HepG2 (cell line): ENCODE measurements around the gene CAMK2D.

ENCODE experiments used
- ZKSCAN1 ChIP-seq: fragments of 150-350 bp; IDR thresholded peaks from 2 replicates; pipeline ENCODE4 v1.6.1; 2014; ENCODE audit warnings: low read length
- TF ChIP-seq, protein P1 (sequence below): sonication (generic); formaldehyde crosslinking; IDR thresholded peaks from 2 replicates; pipeline ENCODE4 v1.5.0; 2020; ENCODE audit warnings: mild to moderate bottlenecking, missing genetic modification reagents, borderline replicate concordance
- TF ChIP-seq, protein P2 (sequence below): sonication (generic); formaldehyde crosslinking; IDR thresholded peaks from 2 replicates; pipeline ENCODE4 v1.5.1; 2020; ENCODE audit warnings: mild to moderate bottlenecking, missing genetic modification reagents, borderline replicate concordance

DNA sequence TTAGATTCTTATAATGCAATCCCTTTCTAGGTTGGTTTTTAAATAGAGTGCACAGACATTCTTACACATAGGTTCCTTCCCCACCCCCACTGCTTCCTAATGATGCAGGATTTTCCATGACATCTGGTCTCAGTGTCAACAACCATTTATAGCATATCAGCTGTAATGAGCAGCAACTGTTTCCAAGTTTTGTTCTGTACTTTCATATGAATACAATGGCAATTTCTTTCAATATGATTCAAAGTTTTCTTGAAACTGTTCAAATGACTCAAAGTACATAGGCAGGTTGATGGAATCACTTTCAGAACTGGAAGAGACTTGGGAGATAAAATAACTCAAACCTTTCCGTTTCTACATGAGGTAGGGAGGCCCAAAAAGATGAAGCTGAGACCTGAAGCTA is 220.7 kb downstream of the CAMK2D start:
- TF ChIP-seq, protein P1, sequence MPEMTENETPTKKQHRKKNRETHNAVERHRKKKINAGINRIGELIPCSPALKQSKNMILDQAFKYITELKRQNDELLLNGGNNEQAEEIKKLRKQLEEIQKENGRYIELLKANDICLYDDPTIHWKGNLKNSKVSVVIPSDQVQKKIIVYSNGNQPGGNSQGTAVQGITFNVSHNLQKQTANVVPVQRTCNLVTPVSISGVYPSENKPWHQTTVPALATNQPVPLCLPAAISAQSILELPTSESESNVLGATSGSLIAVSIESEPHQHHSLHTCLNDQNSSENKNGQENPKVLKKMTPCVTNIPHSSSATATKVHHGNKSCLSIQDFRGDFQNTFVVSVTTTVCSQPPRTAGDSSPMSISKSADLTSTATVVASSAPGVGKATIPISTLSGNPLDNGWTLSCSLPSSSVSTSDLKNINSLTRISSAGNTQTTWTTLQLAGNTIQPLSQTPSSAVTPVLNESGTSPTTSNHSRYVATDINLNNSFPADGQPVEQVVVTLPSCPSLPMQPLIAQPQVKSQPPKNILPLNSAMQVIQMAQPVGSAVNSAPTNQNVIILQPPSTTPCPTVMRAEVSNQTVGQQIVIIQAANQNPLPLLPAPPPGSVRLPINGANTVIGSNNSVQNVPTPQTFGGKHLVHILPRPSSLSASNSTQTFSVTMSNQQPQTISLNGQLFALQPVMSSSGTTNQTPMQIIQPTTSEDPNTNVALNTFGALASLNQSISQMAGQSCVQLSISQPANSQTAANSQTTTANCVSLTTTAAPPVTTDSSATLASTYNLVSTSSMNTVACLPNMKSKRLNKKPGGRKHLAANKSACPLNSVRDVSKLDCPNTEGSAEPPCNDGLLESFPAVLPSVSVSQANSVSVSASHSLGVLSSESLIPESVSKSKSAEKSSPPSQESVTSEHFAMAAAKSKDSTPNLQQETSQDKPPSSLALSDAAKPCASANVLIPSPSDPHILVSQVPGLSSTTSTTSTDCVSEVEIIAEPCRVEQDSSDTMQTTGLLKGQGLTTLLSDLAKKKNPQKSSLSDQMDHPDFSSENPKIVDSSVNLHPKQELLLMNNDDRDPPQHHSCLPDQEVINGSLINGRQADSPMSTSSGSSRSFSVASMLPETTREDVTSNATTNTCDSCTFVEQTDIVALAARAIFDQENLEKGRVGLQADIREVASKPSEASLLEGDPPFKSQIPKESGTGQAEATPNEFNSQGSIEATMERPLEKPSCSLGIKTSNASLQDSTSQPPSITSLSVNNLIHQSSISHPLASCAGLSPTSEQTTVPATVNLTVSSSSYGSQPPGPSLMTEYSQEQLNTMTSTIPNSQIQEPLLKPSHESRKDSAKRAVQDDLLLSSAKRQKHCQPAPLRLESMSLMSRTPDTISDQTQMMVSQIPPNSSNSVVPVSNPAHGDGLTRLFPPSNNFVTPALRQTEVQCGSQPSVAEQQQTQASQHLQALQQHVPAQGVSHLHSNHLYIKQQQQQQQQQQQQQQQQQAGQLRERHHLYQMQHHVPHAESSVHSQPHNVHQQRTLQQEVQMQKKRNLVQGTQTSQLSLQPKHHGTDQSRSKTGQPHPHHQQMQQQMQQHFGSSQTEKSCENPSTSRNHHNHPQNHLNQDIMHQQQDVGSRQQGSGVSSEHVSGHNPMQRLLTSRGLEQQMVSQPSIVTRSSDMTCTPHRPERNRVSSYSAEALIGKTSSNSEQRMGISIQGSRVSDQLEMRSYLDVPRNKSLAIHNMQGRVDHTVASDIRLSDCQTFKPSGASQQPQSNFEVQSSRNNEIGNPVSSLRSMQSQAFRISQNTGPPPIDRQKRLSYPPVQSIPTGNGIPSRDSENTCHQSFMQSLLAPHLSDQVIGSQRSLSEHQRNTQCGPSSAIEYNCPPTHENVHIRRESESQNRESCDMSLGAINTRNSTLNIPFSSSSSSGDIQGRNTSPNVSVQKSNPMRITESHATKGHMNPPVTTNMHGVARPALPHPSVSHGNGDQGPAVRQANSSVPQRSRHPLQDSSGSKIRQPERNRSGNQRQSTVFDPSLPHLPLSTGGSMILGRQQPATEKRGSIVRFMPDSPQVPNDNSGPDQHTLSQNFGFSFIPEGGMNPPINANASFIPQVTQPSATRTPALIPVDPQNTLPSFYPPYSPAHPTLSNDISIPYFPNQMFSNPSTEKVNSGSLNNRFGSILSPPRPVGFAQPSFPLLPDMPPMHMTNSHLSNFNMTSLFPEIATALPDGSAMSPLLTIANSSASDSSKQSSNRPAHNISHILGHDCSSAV (CRISPR knock-in tag), result no peak
- TF ChIP-seq ZKSCAN1, result no peak
- TF ChIP-seq, protein P2, sequence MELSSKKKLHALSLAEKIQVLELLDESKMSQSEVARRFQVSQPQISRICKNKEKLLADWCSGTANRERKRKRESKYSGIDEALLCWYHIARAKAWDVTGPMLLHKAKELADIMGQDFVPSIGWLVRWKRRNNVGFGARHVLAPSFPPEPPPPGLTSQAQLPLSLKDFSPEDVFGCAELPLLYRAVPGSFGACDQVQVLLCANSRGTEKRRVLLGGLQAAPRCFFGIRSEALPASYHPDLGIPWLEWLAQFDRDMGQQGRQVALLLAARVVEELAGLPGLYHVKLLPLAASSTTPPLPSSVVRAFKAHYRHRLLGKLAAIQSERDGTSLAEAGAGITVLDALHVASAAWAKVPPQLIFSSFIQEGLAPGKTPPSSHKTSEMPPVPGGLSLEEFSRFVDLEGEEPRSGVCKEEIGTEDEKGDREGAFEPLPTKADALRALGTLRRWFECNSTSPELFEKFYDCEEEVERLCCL (CRISPR knock-in tag), result no peak
